Superior temporal gyrus (tissue), 1 donor: Measurements from ENCODE around the gene SLC22A13.
"Not testable (repeated sequence)": the region's sequence is repeated elsewhere in the genome, so short reads cannot be mapped to it uniquely, and the experiment has no call there.

Source experiments
- DNase-seq: peaks from one replicate; pipeline ENCODE4 v3.0.0-alpha.2; 2016; ENCODE audit errors: extremely low spot score

The SLC22A13 gene

DNA sequence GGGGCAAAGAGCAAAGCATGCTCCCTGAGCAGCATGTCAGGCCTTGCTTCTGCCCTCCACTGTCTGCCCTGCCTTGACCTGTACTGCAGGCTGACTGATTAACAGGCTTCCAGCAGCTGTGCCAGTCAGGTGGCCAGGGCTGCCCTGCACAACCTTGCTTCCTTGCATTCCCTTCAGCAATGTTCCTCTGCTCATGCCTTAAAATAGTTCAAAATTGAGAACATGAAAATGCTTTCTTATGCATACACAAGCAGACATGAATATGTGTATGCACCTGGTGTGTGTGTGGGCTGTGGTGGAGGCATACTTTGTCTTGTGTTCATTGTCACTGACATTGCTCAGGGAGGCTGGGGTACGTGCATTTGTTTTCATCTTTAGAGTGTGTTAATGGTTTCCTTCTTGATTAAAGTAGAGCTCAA, 1.2 kb upstream of the SLC22A13 start:
- DNase-seq, result no peak

DNA sequence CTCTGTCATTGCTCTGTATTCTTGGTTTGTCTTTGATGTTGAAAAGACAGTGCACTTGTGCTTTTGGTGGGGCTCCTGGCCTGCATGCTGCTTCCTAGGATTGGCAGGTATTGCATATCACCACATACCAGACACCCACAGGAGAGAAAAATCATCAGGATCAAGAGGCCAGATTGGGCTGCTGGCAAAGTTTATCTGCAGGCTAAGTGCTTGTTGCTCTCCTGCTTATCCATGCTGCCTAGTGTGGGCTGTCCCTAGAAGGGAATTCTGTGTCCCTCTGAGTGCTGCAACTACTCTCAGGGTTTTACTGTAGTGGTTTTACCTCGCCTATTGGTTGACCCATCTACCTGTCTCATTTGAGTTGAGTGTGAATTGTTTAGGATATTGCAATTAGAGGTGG, 833 bp upstream of the SLC22A13 start:
- no peak for DNase-seq

- no peak for DNase-seq
Observed at GRCh38 chr3:38266810-38267209, 1.2 kb downstream of the SLC22A13 start.

GRCh38 chr3:38267662-38268061, 2.0 kb downstream of the SLC22A13 start:
- DNase-seq, result no peak

GRCh38 chr3:38268087-38268486, 2.5 kb downstream of the SLC22A13 start:
- no peak for DNase-seq

DNA sequence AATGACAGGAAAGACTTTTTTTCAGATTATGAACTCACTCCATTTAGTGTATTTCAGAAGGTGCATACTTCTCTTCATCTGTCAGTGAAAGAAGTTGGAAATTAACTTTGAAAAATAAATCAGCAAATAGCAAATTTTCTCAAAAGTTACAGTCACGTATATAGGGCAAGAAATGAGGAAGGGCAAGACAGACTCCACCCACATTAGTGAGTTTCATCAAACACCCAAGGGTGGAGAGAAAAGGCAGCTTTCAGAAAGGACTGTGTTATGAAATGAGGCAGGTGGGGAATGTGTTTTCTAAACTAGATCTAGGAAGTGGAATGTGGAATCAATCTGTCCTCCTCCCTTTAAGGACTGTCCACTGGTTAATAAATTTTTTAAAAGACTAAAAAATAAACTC, 2.9 kb downstream of the SLC22A13 start:
- DNase-seq, result no peak

GRCh38 chr3:38270606-38271005, 5.0 kb downstream of the SLC22A13 start:
- no peak for DNase-seq

GRCh38 chr3:38271553-38271952, 5.9 kb downstream of the SLC22A13 start:
- DNase-seq, result no peak

DNA sequence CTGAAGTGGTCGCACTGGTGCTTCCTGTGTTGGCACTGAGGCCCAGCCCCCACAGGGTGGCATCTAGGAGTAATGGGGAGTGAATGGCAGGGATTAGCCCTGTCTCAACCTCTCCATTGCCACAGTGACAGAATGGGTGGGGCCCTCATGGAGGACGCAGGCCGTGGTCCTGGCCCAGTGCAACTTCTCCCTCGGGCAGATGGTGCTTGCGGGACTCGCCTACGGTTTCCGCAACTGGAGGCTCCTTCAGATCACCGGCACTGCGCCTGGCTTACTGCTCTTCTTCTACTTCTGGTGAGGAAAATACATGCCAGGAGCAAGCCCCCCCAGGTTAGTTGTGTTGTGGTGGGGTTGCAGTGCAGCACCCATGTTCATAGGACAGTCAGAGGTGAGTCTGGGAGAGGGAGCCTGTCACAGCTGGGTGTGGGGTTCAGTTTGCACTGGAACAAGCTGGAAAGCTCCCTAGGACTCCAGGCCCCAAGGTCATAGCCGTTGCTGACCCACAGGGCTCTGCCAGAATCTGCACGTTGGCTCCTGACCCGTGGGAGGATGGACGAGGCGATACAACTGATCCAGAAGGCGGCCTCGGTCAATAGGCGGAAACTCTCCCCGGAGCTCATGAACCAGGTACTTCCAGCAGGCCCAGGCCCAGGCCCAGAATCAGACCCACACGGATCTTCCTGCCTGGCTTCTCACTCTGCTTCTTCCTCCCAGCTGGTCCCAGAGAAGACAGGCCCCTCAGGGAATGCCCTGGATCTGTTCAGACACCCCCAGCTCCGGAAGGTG, 9.4 kb downstream of the SLC22A13 start:
- no peak for DNase-seq

DNA sequence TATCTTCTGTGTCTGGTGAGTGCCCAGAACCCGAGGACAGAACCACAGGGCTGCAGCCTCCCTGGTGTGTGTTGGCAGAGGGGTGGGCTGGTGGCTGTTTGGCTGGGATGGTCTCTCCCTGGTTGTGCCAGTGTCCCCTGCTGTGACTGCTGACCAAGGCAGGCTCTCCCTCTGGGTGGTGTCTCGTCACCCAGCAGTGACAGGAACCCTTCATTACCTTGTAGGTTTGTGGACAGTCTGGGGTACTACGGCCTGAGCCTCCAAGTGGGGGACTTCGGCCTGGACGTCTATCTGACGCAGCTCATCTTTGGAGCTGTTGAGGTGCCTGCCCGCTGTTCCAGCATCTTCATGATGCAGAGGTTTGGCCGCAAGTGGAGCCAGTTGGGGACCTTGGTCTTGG, 10.0 kb downstream of the SLC22A13 start:
- no peak for DNase-seq

GRCh38 chr3:38276081-38276916, 10.7 kb downstream of the SLC22A13 start:
- DNase-seq, result no peak

DNA sequence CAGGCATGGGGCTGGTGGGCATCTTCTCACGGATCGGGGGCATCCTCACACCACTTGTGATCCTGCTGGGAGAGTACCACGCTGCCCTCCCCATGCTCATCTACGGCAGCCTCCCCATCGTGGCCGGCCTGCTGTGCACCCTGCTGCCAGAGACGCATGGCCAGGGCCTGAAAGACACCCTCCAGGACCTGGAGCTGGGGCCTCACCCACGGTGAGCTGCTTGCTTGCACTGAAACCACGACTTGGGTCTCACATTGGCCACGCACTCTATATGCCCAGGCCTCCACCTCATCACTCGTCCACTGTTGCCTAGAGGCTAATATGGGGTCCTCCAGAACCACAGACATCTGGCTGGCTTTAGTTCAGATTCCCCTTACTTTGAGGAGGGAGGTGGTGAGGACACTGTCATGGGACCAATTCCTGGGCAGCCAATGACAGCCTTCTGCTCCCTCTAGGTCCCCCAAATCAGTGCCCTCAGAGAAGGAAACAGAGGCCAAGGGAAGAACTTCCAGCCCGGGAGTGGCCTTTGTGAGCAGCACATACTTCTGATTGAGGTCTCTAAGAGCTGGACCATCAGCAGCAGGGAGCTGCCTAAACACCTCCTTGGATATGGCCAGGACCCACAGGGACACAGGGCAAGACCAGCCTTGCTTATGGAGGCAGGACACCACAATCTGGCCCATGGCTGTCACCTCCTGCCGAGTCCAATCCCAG, 11.5 kb downstream of the SLC22A13 start:
- DNase-seq, result no peak

GRCh38 chr3:38278841-38279240, 13.2 kb downstream of the SLC22A13 start:
- DNase-seq, result no peak

GRCh38 chr3:38281895-38282686, 16.5 kb downstream of the SLC22A13 start, which contains the start of gene SLC22A14:
TSS of gene SLC22A14 (plus strand) at chr3:38282294. CDS start at chr3:38306027, 23,733 bp downstream.
- DNase-seq, result no peak

- no peak for DNase-seq
Observed at GRCh38 chr3:38283810-38284755, 18.5 kb downstream of the SLC22A13 start.

DNA sequence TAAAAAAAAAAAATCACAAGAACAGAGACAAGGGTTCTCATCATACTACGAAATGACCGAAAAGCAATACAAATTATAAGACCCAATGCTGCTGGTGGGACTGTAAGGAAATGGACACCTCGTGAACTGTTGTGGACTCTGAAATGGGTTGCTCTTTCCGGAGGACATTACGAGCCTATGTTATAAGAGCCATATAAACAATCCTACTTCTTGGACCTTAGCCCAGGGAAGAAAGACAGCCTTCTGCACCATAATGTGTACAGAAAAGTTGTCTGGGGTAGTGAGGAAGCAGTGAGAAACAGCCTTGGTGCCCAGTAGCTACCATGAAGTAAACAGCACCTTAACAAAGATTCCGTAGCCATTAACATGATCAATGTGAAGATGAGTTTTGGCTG, 19.1 kb downstream of the SLC22A13 start:
- DNase-seq, result no peak

DNA sequence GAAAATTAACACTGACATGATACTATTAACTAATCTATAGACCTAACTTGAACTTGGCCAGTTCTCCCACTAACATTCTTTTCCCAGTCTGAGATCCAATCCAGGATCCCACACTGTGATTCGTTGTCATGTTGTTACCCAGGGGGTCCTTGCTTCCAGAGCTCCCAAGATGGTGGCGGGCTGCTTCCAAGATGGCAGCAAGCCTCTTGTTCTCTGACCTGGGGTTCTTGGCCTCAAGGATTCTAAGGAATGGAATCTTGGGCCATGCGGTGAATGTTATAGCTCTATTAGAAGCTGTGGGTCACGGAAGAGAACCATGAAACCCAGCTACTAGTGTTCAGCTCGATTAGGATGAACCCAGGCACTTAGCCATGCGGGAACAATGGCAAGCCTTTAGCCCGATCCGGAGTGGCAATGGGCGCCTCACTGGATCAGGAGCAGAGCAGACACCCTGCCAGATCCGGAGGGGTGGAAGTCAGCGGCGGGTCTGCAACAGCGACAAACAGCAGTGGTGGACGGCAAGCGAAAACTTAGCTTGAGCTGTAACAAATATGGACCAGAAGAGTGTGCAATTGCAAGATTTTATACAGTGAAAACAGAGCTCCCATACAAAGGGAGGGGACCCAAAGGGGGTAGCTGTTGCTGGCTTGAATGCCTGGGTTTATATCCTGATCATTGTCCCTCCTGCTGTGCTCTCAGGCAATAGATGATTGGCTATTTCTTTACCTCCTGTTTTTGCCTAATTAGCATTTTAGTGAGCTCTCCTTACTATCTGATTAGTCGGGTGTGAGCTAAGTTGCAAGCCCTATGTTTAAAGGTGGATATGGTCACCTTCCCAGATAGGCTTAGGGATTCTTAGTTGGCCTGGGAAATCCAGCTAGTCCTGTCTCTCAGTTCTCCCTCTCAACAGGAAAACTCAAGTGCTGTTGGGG, 23.9 kb downstream of the SLC22A13 start:
- not testable (repeated sequence) for DNase-seq

- DNase-seq, result not testable (repeated sequence)
Observed at GRCh38 chr3:38297053-38297452, 31.4 kb downstream of the SLC22A13 start.

DNA sequence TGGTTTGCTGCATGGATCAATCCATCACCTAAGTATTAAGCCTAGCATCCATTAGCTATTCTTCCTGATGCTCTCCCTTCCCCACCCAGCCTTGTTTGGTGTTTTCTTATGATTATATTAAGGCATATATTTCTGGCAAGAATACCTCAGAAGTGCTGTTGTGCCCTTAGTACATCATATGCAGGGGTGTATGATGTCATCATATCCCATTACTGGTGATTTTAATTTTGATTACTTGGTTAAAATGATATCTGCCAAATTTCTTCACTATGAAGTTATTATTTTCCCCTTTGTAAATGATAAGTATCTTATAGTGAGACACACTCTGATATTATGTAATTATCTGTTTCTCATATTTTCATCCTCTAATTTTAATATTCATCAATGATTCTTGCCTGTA, 31.9 kb downstream of the SLC22A13 start:
- DNase-seq, result no peak
